HCT116 (cell line): ENCODE results near the gene PGA4.
"Not testable (repeated sequence)": the region's sequence is repeated elsewhere in the genome, so short reads cannot be mapped to it uniquely, and the experiment has no call there.

Source experiments
- CEBPB ChIP-seq: IDR thresholded peaks from 2 replicates; pipeline ENCODE4 v1.6.1; 2012; ENCODE audit warnings: low read depth
- EZH2 ChIP-seq: fragments of 200-600 bp; sonication (generic); IDR thresholded peaks from 2 replicates; pipeline ENCODE4 v1.6.1; 2017; ENCODE audit warnings: antibody characterized with exemption, mixed run types
- FOSL1 ChIP-seq: IDR thresholded peaks from 2 replicates; pipeline ENCODE4 v1.6.1; 2012; ENCODE audit warnings: low read depth
- POLR2A ChIP-seq: IDR thresholded peaks from 2 replicates; pipeline ENCODE4 v1.7.0; 2011; ENCODE audit warnings: borderline replicate concordance; ENCODE audit not compliant: insufficient read depth, insufficient read length; ENCODE audit errors: extremely low read depth
- ZBTB33 ChIP-seq: IDR thresholded peaks from 2 replicates; pipeline ENCODE4 v1.6.1; 2011; ENCODE audit warnings: mild to moderate bottlenecking, low read length, moderate library complexity; ENCODE audit not compliant: insufficient replicate concordance; ENCODE audit errors: extremely low read depth
- ZNF274 ChIP-seq: fragments of 200-500 bp; sonication (Bioruptor generic); IDR thresholded peaks from 2 replicates; pipeline ENCODE4 v1.6.1; 2014; ENCODE audit warnings: mild to moderate bottlenecking, low read depth, low read length, inconsistent platforms
- TF ChIP-seq, protein P1 (sequence below), 3 experiments: fragments of 200-600 bp in 1 of 3; sonication (generic) in 1 of 3; IDR thresholded peaks in 2 of 3; conservative IDR thresholded peaks in 1 of 3; 2 replicates each; pipeline ENCODE4 v1.5.1; 2012 to 2017; ENCODE audit warnings: low read depth in 2 of 3, low read length in 2 of 3, antibody characterized with exemption in 1 of 3, borderline replicate concordance in 1 of 3, control low read depth in 1 of 3, mild to moderate bottlenecking in 1 of 3, mixed read lengths in 1 of 3, mixed run types in 1 of 3, moderate library complexity in 1 of 3; ENCODE audit not compliant: insufficient read depth in 1 of 3

- not testable (repeated sequence) for TF ChIP-seq ZNF274, CEBPB, EZH2, FOSL1, POLR2A, ZBTB33
- TF ChIP-seq, protein P1, sequence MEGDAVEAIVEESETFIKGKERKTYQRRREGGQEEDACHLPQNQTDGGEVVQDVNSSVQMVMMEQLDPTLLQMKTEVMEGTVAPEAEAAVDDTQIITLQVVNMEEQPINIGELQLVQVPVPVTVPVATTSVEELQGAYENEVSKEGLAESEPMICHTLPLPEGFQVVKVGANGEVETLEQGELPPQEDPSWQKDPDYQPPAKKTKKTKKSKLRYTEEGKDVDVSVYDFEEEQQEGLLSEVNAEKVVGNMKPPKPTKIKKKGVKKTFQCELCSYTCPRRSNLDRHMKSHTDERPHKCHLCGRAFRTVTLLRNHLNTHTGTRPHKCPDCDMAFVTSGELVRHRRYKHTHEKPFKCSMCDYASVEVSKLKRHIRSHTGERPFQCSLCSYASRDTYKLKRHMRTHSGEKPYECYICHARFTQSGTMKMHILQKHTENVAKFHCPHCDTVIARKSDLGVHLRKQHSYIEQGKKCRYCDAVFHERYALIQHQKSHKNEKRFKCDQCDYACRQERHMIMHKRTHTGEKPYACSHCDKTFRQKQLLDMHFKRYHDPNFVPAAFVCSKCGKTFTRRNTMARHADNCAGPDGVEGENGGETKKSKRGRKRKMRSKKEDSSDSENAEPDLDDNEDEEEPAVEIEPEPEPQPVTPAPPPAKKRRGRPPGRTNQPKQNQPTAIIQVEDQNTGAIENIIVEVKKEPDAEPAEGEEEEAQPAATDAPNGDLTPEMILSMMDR (IDR thresholded peaks at IDR 0.05 in 2 of 3, conservative IDR thresholded peaks at IDR 0.05 in 1 of 3; ENCODE audit: borderline replicate concordance in 1 of 3, insufficient read depth in 1 of 3, low read depth in 2 of 3, low read length in 2 of 3): not testable (repeated sequence)
Measured at GRCh38 chr11:61202950-61203746, 19.0 kb upstream of the PGA4 start, which contains the start of gene PGA3.
